GM18511 (cell line): ENCODE results near the gene HDAC9.

Experiments used
- ATAC-seq: cut with Tn5 transposase; IDR thresholded peaks from one replicate; pipeline ENCODE4 v1.9.1; 2021; ENCODE audit warnings: mild to moderate bottlenecking, moderate library complexity; ENCODE audit not compliant: unreplicated experiment

HDAC9 gene

DNA sequence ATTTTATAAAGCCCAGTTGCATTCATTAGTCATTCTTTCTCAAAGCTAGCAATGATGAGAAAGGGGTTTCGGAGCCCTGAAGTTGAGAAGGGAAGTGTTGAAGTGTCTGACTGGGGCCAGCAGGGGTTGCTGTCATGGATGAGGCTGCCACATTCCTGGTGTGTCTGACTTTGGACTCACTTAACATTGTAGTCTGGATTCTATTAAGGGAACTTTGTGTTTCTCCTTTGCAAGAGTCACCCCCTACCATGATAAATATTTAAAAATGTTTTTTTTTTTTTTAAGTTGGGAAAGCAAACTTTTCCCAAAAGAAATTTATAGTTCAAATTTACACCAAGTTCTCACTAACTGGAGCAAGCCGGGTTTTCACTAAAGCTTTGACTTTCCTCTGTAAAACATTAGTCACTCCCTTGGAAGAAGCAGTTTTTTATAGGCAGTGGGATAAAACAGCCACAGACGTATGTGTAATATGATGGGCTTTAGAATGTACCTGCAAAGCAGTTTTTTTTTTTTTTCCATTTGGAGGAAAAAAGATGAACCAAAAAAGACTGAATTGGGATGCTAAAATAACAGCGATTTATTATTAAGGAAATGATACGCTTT lies 378.3 kb downstream of the HDAC9 start:
- no peak for ATAC-seq

DNA sequence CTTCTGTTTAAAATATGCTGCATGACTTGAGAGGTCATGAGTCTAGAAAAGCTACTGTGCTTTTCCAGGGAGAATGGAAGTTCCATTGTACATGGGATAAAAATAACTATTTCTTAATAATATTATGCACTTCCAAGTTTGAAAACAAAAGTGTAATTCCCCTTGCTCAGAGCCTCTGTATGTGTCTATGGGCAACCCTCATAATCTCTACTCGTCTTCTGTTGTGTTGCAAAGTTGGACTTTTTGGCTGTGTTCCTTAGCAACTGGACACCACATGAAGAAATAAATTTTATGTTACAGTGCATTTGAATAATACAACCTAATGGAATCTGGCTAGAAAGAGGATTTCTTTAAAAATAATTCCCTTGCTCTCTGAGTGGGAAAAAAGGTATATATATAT lies 379.3 kb downstream of the HDAC9 start:
- ATAC-seq = no peak

DNA sequence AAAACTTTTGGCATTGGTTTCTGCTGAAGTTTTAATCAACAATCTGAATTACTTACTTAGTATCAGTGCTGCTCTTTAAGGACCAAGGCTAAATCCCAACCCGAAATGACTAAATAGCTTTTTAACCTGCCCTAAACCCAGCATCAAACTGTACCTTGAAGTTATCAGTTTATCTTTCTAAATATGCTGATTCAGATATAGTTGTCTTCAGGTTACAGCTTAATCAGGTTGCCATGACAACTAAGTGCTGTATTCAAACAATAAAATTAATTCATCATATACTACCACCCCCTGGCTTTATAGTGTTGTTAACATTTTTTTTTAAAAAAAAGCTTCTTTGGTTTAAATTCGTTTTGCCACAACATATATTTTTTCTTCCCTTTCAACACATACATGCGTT lies 382.3 kb downstream of the HDAC9 start:
- ATAC-seq = no peak

DNA sequence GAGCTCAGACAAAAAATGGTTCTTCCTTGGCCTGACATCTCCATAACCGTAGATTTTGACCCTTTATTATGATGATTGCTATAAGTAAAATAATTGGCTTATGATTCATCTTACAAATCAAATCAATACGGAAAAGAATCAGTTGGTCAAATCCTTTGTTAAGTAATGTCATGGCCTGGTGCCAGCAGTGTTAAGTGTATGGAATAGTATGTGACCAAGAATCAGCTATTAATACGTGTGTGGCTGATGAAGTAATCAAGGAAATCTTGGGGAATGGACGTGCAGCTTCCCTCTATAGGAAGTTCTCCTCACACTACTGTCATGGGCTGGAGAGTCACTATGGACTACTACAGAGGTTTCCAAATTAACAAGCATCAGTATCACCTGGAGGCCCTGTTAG lies 391.3 kb downstream of the HDAC9 start:
- no peak for ATAC-seq

DNA sequence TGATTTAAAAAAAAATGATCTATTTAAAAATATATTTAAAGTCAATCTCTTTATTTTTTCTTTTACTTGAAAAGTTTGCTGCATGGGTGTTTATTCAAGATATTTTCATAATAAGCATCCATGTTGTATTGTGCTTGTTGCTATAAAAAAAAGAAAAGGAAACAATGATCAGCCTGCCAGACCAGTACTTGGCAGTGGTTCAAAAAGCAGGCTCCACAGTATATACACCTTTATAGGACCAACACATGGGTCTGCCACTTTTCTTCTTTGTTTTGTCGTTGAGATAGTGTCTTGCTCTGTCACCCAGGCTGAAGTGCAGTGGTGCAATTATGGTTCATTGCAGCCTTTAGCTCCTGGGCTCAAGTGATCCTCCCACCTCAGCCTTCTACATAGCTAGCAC lies 393.9 kb downstream of the HDAC9 start:
- no peak for ATAC-seq

DNA sequence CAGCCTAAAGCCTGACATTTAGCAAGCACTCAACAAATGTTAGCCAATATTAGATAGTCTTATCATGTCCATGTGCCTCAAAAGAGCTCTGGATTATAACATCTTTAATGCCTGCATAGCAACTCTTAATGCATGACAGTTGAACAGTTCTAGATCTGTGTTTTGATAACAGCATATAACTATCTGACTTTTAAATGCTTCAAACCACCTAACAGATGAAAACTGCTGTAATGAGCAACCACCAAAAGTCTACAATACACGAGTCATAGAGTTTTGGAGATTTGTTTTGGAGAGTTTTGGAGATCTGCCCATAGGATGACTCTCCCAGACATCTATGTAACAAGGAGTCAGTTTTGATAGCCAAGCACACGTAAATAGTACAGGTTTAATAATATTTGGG lies 394.6 kb downstream of the HDAC9 start:
- no peak for ATAC-seq

DNA sequence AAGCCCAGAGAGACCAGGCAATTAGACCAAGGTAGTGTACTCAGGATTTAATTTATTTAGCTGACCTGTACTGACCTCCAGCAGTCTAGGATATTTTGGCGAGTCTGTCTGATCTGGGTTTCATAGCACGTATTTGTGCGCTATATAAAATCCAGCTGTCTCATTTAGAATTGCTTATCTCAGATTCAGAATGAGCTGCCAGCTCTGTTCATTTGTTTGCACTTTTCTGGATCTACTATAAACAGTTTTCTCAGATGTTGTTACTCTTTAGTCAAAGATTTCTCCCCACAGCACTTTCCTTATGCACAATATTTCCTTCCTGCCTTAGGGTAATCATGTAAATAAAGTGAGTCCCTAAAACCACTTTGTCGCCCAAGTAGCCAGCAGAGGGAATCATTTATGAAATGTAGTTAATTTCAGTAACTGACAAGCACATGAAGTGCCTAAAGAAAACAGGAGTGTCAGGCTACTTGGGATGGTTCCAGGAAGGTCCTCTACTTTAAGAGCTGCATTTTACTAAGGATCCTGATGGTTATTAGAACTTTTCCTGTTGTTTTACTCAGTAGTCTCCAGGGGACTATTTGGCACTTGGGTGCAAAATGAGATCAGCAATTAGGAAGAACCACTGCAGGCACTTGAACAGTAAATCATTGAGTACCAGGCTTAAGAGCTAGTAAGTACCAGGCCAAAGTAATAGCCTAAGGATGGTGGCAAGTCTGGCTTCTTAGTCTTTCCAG lies 395.5 kb downstream of the HDAC9 start:
- no peak for ATAC-seq

DNA sequence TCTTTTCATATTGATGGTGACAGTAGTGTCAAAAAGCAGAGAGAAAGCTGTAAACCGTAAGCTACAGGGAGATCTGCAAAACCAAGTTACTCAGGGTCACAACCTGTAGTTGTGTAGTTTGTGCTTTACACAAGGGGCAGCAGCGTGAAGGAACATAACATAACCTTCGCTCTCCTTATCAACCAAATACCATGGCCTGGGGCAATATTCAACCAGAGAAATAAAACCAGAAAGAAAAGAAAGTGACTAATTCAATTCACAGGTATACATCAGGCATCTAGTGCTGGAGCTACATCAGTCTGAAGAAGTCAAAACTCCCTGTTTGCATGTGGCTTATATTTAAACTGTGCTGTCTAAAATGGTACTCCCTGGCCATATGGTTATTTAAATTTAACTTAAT lies 397.6 kb downstream of the HDAC9 start:
- no peak for ATAC-seq

DNA sequence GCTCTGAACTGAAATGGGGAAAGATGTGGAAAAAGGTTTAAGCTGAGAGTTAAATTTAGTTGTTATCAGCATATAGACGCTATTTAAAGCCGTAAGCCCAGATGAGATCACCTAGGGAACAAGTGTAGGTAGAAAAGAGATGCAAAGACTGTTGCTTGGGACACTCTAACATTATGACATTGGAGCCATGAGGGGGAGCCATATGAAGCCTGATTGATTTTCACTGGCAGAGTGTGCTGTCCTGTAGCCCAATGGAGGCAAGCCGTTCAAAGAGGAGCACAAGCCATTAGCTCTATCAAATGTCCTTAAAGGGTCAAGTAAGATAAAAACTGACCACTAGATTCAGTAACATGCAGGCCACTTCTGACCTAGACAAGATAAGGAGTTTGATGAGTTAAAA lies 398.6 kb downstream of the HDAC9 start:
- ATAC-seq = no peak

DNA sequence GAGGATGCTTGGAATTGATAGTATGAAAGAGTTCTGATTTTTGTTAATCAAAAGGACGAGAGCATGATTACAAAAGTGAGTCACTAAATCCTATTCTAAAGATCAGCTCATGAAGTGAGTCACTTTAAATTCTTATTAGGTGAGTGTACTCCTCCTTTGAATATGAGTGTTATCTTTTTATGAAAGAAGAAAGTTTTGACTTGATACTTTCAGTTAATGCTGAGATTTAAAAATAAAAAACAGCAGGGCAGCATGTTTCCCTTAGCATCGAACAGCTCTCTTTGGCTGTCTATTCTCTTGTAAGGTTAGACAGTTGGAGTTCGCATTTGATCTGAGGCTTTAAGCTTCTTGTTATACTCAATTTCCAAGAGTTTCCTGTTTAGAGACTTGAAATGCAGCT lies 399.9 kb downstream of the HDAC9 start:
- ATAC-seq = no peak

DNA sequence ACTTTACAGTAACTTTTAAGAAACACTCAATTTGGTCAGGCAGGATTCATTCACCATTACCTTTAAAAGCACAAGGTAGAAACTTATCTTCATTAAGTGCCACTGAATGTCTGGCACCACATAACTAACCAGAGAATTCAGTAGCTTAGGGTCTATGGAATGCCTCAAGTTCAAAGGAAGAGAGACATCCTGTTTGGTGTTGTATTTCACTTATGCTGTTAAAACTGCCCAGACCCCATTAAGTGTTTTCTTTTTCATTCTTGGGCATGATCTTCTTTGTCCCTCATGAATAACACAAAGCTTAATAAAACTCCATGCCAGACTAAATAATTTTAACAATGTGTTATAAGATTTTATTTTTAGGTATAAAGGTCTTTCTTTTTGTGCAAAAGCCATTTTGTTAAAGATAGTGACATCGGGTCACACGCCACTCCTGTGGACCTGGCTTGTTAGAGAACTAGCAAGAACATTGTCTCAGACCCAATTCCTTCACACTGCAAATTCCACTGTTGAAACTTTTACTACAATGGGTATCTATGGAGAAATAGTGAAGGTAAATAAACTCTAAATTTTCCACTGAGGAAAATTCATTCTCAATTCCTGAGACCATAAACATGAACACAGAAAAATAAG lies 400.9 kb downstream of the HDAC9 start:
- ATAC-seq = no peak

DNA sequence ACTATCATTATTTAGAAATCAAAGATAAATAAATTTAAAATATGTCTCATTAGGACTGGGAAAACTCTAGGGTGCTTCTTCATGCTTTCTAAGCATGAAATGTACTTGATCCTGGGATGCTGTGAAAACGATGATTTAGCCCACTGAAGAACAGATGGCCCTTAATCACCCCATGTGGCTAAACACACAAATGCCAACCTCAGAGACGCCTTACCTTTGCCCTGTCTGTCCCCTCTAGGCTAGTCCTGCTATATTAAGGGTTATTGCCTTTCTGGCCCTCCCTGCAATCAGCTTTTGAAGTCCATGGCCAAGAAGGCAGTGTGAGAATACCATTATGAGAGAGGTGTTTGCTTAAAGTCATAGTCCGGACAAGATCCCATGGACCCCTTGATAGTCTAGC lies 404.7 kb downstream of the HDAC9 start:
- ATAC-seq = no peak

DNA sequence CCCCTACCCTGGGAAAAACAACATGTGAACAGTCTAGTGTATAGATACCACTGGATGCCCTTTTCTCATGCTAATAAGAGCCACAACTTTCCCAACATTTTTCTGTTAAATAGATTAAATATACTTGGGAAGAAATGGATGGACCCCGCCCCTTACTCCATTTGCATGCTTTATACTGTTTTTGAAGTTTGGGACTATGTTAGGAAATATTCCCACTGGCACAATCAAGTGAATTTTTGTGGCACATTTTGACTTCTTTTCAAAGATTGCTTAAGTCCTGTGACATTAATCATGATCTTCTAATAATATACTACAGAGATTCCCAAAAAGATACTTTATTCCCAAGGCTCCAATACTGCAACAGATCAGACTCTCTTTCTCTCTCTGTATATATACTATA lies 405.3 kb downstream of the HDAC9 start:
- ATAC-seq = no peak

DNA sequence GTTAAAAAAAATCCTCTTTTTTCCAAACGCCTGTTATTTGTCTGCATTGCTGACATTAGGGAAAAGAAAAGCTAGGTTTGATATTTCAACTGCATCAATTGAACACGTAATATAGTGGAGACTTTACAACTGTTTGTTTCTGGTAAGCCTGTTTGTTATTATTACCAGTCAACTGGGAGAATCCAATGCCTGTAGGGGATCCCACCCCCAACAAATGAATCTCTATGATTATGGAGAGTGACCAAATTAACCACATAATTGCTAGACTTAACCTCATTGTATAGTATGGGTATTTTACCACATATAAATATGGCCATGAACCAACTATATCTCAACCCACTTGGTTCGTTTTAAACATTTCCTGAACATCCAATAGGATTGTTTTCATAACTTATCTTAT lies 405.8 kb downstream of the HDAC9 start:
- ATAC-seq = no peak

DNA sequence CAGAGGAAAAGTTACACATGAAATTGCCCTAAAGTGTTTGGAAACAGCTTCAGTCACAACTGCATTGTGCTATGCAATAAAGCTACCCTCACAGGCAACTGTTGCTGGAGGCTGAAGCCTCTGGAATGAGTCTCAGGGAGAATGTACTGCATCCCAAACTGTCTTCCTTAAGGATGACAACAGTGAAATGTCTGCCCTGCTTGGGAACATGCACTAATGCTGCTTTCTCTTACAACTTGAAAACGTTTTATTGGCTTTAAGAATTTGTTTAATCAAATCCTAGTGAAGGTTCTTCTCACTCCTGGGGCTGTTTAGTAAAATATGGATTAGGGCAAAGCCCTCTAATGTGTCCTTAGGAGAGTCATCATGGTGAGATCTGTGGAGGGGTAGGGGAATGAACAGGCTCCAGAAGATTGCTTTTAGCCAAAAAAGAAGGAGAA lies 406.5 kb downstream of the HDAC9 start:
- ATAC-seq = no peak

DNA sequence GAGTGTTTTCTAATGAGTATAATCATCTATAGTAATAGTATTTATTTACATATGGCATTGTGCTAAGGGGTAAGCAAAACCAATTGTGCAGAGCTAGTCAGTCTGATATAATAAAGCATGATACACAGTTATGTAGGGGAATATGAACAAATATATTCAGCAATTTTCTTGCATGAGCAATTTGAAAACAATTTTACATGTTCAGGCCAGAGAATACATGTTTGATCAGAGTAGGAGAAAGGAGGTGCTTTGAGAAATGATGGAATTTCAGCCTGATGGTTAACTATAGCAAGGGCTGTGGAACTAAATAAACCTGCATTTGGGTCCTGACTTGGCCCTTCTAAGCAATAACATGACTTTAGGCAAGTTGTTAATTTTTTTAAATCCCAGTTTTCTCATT lies 407.3 kb downstream of the HDAC9 start:
- ATAC-seq = no peak

DNA sequence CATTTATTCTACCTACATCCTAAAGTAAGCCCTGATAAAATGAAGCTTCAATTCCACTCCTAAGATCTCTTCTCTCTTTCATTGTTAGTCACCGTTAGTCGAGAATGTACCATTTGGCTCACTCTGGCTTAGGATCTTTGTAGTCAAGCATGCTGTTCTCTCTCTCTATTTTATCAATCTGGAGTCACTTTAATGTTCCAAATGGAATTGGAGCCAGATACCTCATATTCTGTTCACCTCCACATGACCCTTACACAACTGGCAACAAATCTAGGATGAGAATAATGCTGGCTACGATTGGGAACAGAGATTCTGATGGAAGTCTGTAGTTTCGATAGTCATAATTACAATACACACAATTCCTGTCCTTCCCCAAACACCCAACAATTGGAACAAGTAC lies 408.1 kb downstream of the HDAC9 start:
- no peak for ATAC-seq

DNA sequence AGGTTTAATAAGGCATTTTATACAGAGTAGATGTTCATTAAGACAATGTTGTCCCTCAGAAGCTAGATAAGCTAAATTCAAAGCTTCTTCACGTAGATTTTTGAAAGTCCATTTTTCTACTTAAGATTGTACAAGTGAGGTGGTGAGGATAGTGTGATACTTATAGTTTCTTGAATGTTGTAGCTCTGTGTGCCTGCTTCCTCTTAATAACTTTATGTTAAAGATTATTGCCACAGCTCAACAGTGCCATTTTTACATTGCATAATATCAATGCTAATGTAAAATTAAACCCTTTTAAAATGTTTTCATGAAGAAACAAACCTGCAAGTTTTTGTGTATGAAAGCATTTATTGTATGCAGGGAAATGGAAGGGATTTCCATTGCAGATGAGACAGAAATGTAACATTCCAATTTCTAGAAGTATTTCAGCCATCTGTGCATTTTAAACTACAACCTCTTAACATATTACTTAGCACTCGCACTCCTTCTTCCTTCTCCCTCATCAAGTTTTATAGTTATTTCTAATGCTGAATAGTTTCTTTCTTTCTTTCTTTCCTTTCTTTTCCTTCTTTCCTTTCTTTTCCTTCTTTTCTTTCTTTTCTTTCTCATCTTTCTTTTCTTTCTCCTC lies 409.9 kb downstream of the HDAC9 start:
- ATAC-seq = no peak

DNA sequence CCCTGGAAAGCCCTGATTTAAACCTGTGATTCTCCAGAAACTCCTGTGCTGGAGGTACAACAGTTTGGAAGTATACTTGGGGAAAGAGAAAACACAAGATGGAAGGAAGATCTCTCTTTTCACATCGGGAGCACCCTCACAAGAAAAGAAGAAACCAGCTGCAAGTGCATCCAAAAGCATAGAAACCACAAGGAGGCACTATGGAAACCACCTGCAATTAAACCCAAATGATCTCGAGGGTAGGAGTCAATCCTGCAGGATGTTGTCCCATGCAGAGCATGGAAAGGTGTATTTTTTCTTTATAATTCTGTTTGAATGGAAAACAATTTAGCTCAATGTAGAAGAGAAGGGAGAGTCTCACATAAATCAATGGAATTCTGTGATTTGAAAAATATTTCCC lies 411.4 kb downstream of the HDAC9 start:
- ATAC-seq = no peak

DNA sequence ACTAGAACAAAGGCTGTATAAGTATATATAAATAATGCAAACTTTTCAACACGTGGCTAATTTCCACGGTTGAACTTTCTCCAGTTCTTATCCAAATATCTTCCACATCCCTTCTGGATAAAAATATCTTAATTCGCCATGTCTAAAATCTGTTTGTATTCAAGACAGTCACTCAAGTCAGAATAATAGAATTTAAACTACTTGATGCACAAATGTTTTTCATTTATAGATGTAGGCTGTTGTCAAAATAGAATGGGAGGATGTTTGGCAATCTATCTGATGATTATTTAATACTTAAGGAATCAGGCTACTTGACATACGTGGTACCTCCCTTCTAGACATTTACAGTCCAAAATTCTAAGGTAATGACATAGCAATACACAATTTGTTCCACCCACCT lies 417.6 kb downstream of the HDAC9 start:
- no peak for ATAC-seq

DNA sequence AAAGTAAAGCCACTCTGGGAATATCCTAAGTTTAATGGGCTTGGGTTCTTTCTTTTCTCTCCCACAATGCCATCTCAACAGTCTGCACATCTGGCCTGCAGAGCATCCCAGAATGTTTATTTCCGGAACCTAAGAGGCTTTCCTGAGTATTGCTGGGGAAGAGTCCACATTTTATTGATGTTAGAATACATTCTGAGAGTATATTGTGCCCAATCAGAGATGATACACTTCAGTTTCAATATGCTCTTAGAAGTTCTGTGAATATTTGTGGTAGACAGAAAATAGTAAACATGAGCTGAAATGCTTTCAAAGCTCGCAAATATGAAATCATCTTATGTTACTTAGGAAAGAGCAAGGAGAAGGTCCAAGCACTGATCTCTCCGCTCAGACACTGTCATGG lies 421.3 kb downstream of the HDAC9 start:
- no peak for ATAC-seq

DNA sequence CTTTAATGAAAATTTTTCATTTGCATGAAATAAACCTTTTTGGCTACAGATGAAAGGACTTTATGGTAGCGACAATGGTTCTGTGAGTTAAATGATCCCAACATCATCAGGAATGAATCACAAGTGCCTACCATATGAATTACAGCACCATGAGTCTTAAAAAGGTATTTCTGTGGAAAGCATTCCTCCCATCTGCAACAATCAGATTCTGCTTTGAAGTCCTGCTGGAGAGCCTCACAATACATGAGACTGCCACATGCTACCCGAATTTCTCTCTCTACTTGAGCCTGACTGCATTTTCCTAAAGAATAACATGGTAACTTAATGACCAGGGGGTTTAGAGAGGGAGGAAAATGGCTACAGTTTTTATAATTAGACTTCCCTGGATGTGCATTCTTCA lies 431.6 kb downstream of the HDAC9 start:
- no peak for ATAC-seq
